ENCODE data around the gene HYDIN. TPM values are rescaled to one million over a fixed set of nuclear protein-coding genes. Genes with fewer than 3 reads are reported as not detected.

HYDIN gene
- total RNA-seq, 1 donor from 2014 or later = 2.7 TPM

GRCh38 chr16:70784692-70785555, 445.6 kb downstream of the HYDIN start:
- intact Hi-C loops (cut with DNase I) = no loop called here
- Histone ChIP-seq H3K4me3 (no peak overlapping the region), H3K4me1 (no peaks in the 10 kb centered on the region), H3K9me3 (no peaks in the 10 kb centered on the region), H3K36me3 (peaks cover 67% of the 10 kb centered on the region), H3K27ac (no peak overlapping the region), H3K27me3 (no peaks in the 10 kb centered on the region)
- TF ChIP-seq CTCF (IDR thresholded peaks at IDR 0.05) = no peak
- ATAC-seq (no peak), DNase-seq (no peak)

GRCh38 chr16:70782237-70782636, 448.3 kb downstream of the HYDIN start:
- Histone ChIP-seq H3K9me3 (no peaks in the 10 kb centered on the region), H3K27ac (no peak overlapping the region), H3K4me3 (no peak overlapping the region), H3K36me3 (peaks cover 88% of the 10 kb centered on the region), H3K27me3 (no peaks in the 10 kb centered on the region), H3K4me1 (no peaks in the 10 kb centered on the region)
- ATAC-seq (no peak), DNase-seq (peak; percentile 52)
- TF ChIP-seq CTCF (IDR thresholded peaks at IDR 0.05) = no peak
- intact Hi-C loops (cut with DNase I) = no loop called here

- peaks cover 89% of the 10 kb centered on the region for H3K36me3 ChIP-seq
- intact Hi-C loops (cut with DNase I) = no loop called here
- H3K27me3 ChIP-seq = no peaks in the 10 kb centered on the region
- no peaks in the 10 kb centered on the region for H3K4me1 ChIP-seq
- H3K4me3 ChIP-seq = no peak overlapping the region
- ATAC-seq = no peak
- no peaks in the 10 kb centered on the region for H3K9me3 ChIP-seq
- DNase-seq = peak; percentile 32
- no peak for TF ChIP-seq CTCF (IDR thresholded peaks at IDR 0.05)
- no peak overlapping the region for H3K27ac ChIP-seq
Observed at GRCh38 chr16:70781800-70782199, 448.7 kb downstream of the HYDIN start.

- no peaks in the 10 kb centered on the region for H3K4me1 ChIP-seq
- H3K9me3 ChIP-seq = no peaks in the 10 kb centered on the region
- H3K4me3 ChIP-seq = no peak overlapping the region
- no peak overlapping the region for H3K27ac ChIP-seq
- no peak for TF ChIP-seq CTCF (IDR thresholded peaks at IDR 0.05)
- intact Hi-C loops (cut with DNase I) = no loop called here
- no peak for ATAC-seq
- H3K36me3 ChIP-seq = peaks cover 85% of the 10 kb centered on the region
- peak; percentile 57 for DNase-seq
- H3K27me3 ChIP-seq = no peaks in the 10 kb centered on the region
Observed at GRCh38 chr16:70780546-70780945, 450.0 kb downstream of the HYDIN start.

- DNase-seq (no peak), ATAC-seq (no peak)
- peaks cover 78% of the 10 kb centered on the region for H3K36me3 ChIP-seq
- no peak overlapping the region for H3K4me3 ChIP-seq
- no peaks in the 10 kb centered on the region for H3K9me3 ChIP-seq
- intact Hi-C loops (cut with DNase I) = loop anchor here (10.0 kb wide), 1 partner anchor 105 kb away; no protein-coding TSS in a partner anchor
- no peaks in the 10 kb centered on the region for H3K27me3 ChIP-seq
- no peaks in the 10 kb centered on the region for H3K4me1 ChIP-seq
- no peak for TF ChIP-seq CTCF (IDR thresholded peaks at IDR 0.05)
- H3K27ac ChIP-seq = no peak overlapping the region
Observed at GRCh38 chr16:70779361-70779760, 451.2 kb downstream of the HYDIN start.

Data from upper lobe of right lung (tissue), 1 donor.